HCT116 (cell line): ENCODE results near the gene CCER1. TPM values are rescaled to one million over a fixed set of nuclear protein-coding genes. Genes with fewer than 3 reads are reported as not detected.

Source experiments
- ATAC-seq: fragments of 200-7000 bp; cut with Tn5 transposase; 2 replicates; pipeline ENCODE4 v1.9.1; 2020; ENCODE audit warnings: mild to moderate bottlenecking, moderate library complexity
- BruUV-seq: library from RNA; stranded (reverse); fragments of 400-500 nt; replicated peaks from 2 replicates; lab custom pipeline; 2021; lab: Mats Ljungman, UMichigan
- CTCF ChIA-PET: fragments of 300-600 bp; sonication (Branson Sonifier 250); formaldehyde crosslinking; loops from one replicate; lab custom pipeline; 2021; ENCODE audit warnings: antibody characterized with exemption; lab: Charles Lee
- POLR2A ChIA-PET: fragments of 300-600, 350-600 bp; sonication (Branson Sonifier 250); formaldehyde crosslinking; loops from one replicate; lab custom pipeline; 2021; ENCODE audit warnings: antibody characterized with exemption; lab: Charles Lee
- RAD21 ChIA-PET, 2 experiments: fragments of 300-600 bp; sonication (Branson Sonifier 250); formaldehyde crosslinking; loops; one replicate each; lab custom pipeline; 2023; ENCODE audit warnings: low total read pairs in 2 of 2; ENCODE audit not compliant: uncharacterized antibody in 2 of 2, unreplicated experiment in 2 of 2, low non-redundant PET in 1 of 2; lab: Charles Lee
- DNase-seq: peaks from one replicate; pipeline ENCODE4 v3.0.0-alpha.2; 2010; ENCODE audit warnings: low read depth, low spot score
- H2AFZ ChIP-seq: fragments of 200-600 bp; shearing (Covaris generic), sonication (generic); 2 replicates; pipeline ENCODE4 v1.6.1; 2017; ENCODE audit warnings: low read depth, mixed run types, mixed read lengths, antibody characterized with exemption, low read length; ENCODE audit not compliant: poor library complexity, severe bottlenecking
- H3K27ac ChIP-seq: 2 replicates; pipeline ENCODE4 v1.5.1; 2012; ENCODE audit warnings: low read depth, low read length
- H3K27me3 ChIP-seq: fragments of 200-600 bp; sonication (generic); 2 replicates; pipeline ENCODE4 v1.6.1; 2016; ENCODE audit warnings: mixed run types, low read length, mixed read lengths; ENCODE audit not compliant: insufficient read depth
- H3K36me3 ChIP-seq, 2 experiments: fragments of 200-500 bp in 1 of 2; fragments of 200-600 bp in 1 of 2; sonication (Bioruptor generic) in 1 of 2; sonication (generic) in 1 of 2; 2 replicates each; pipeline versions ENCODE4 v1.5.1 to v1.6.1; 2014 to 2016; ENCODE audit warnings: low read length in 2 of 2, inconsistent platforms in 1 of 2, mixed read lengths in 1 of 2, mixed run types in 1 of 2; ENCODE audit not compliant: insufficient read depth in 2 of 2, control insufficient read depth in 1 of 2
- H3K4me1 ChIP-seq, 2 experiments: fragments of 200-600 bp in 1 of 2; sonication (generic) in 1 of 2; 2 replicates each; pipeline versions ENCODE4 v1.5.1 to v1.6.1; 2012 to 2017; ENCODE audit warnings: low read length in 2 of 2, inconsistent platforms in 1 of 2, mild to moderate bottlenecking in 1 of 2, mixed read lengths in 1 of 2, mixed run types in 1 of 2, moderate library complexity in 1 of 2; ENCODE audit not compliant: insufficient read depth in 2 of 2, control insufficient read depth in 1 of 2
- H3K4me2 ChIP-seq: fragments of 200-600 bp; sonication (generic); 2 replicates; pipeline ENCODE4 v1.6.1; 2017; ENCODE audit warnings: mixed run types, low read length, mixed read lengths
- H3K4me3 ChIP-seq, 2 experiments: fragments of 200-600 bp in 1 of 2; sonication (generic) in 1 of 2; replicated peaks in 1 of 2; 2 replicates each; pipeline ENCODE4 v1.5.1; 2011 to 2016; ENCODE audit warnings: low read length in 2 of 2, control low read depth in 1 of 2, low read depth in 1 of 2, mild to moderate bottlenecking in 1 of 2, mixed read lengths in 1 of 2, mixed run types in 1 of 2
- H3K79me2 ChIP-seq: fragments of 200-600 bp; sonication (generic); 2 replicates; pipeline ENCODE4 v1.6.1; 2017; ENCODE audit warnings: mild to moderate bottlenecking, mixed run types, low read length, moderate library complexity, mixed read lengths; ENCODE audit not compliant: insufficient read depth
- H3K9ac ChIP-seq: fragments of 200-600 bp; sonication (generic); 2 replicates; pipeline ENCODE4 v1.6.1; 2016; ENCODE audit warnings: low read length, mixed read lengths
- H3K9me2 ChIP-seq: fragments of 200-600 bp; sonication (generic), shearing (Covaris generic); 2 replicates; pipeline ENCODE4 v1.6.1; 2017; ENCODE audit warnings: mixed run types, mild to moderate bottlenecking, moderate library complexity; ENCODE audit not compliant: insufficient read depth
- H3K9me3 ChIP-seq, 2 experiments: fragments of 200-500 bp in 1 of 2; fragments of 200-600 bp in 1 of 2; sonication (Bioruptor generic) in 1 of 2; sonication (generic) in 1 of 2; 2 replicates each; pipeline ENCODE4 v1.6.1; 2014 to 2017; ENCODE audit warnings: low read length in 2 of 2, mixed read lengths in 2 of 2, inconsistent platforms in 1 of 2, low read depth in 1 of 2, mild to moderate bottlenecking in 1 of 2, mixed run types in 1 of 2, moderate library complexity in 1 of 2; ENCODE audit not compliant: control insufficient read depth in 1 of 2, insufficient read depth in 1 of 2
- H4K20me1 ChIP-seq: fragments of 200-600 bp; sonication (generic), shearing (Covaris generic); 2 replicates; pipeline ENCODE4 v1.6.1; 2017; ENCODE audit warnings: mixed run types, mild to moderate bottlenecking, moderate library complexity; ENCODE audit not compliant: insufficient read depth
- ATF3 ChIP-seq: IDR thresholded peaks from 2 replicates; pipeline ENCODE4 v1.6.1; 2012
- EGR1 ChIP-seq: IDR thresholded peaks from 2 replicates; pipeline ENCODE4 v1.6.1; 2012; ENCODE audit warnings: low read depth
- ELF1 ChIP-seq: IDR thresholded peaks from 2 replicates; pipeline ENCODE4 v1.6.1; 2012; ENCODE audit warnings: low read depth, borderline replicate concordance
- FOSL1 ChIP-seq: IDR thresholded peaks from 2 replicates; pipeline ENCODE4 v1.6.1; 2012; ENCODE audit warnings: low read depth
- JUND ChIP-seq: IDR thresholded peaks from 2 replicates; pipeline ENCODE4 v1.6.1; 2012
- MAX ChIP-seq: IDR thresholded peaks from 2 replicates; pipeline ENCODE4 v1.6.1; 2012
- POLR2A ChIP-seq: IDR thresholded peaks from 2 replicates; pipeline ENCODE4 v1.7.0; 2011; ENCODE audit warnings: borderline replicate concordance; ENCODE audit not compliant: insufficient read depth, insufficient read length; ENCODE audit errors: extremely low read depth
- POLR2AphosphoS5 ChIP-seq: IDR thresholded peaks from 2 replicates; pipeline ENCODE4 v1.6.1; 2011; ENCODE audit warnings: mild to moderate bottlenecking, low read depth, low read length, moderate library complexity
- RAD21 ChIP-seq: IDR thresholded peaks from 2 replicates; pipeline ENCODE4 v1.6.1; 2012; ENCODE audit warnings: low read depth, mild to moderate bottlenecking
- SP1 ChIP-seq: IDR thresholded peaks from 2 replicates; pipeline ENCODE4 v1.6.1; 2012; ENCODE audit warnings: low read depth
- SRF ChIP-seq: IDR thresholded peaks from 2 replicates; pipeline ENCODE4 v1.6.1; 2012; ENCODE audit warnings: low read depth
- TCF7L2 ChIP-seq: IDR thresholded peaks from 2 replicates; pipeline ENCODE4 v1.7.0; 2011; ENCODE audit warnings: borderline replicate concordance, inconsistent platforms; ENCODE audit not compliant: insufficient read depth, insufficient read length; ENCODE audit errors: extremely low read depth
- ZBTB33 ChIP-seq: IDR thresholded peaks from 2 replicates; pipeline ENCODE4 v1.6.1; 2011; ENCODE audit warnings: mild to moderate bottlenecking, low read length, moderate library complexity; ENCODE audit not compliant: insufficient replicate concordance; ENCODE audit errors: extremely low read depth
- ZNF274 ChIP-seq: fragments of 200-500 bp; sonication (Bioruptor generic); IDR thresholded peaks from 2 replicates; pipeline ENCODE4 v1.6.1; 2014; ENCODE audit warnings: mild to moderate bottlenecking, low read depth, low read length, inconsistent platforms
- intact Hi-C: fragments of 100-400 bp; cut with micrococcal nuclease; formaldehyde crosslinking; loops from 2 replicates; pipeline ENCODE4 v1.10.0; 2022
- total RNA-seq: library from RNA; stranded (reverse); gene quantifications from one replicate; pipeline ENCODE4 v1.2.1, GENCODE V29; 2021; ENCODE audit not compliant: unreplicated experiment

CCER1 gene
- total RNA-seq, 1 experiment from 2014 or later = not detected

- Histone ChIP-seq H3K36me3 (no peaks in the 10 kb centered on the region), H3K4me1 (peaks cover 0 to 6% of the 10 kb centered on the region in 2 experiments; a peak in 2 of 4 replicates), H4K20me1 (no peaks in the 10 kb centered on the region), H3K9ac (no peak overlapping the region), H3K4me3 (no peak overlapping the region), H2AFZ (peak overlapping the region; percentile 22), H3K79me2 (no peaks in the 10 kb centered on the region), H3K27me3 (no peaks in the 10 kb centered on the region), H3K9me3 (no peaks in the 10 kb centered on the region), H3K9me2 (no peaks in the 10 kb centered on the region), H3K27ac (no peak overlapping the region), H3K4me2 (no peak overlapping the region)
- POLR2A ChIA-PET = no interaction called here
- no peak for TF ChIP-seq ATF3
- TF ChIP-seq JUND = no peak
- TF ChIP-seq ZNF274 = no peak
- TF ChIP-seq EGR1 = no peak
- no peak for TF ChIP-seq SP1
- TF ChIP-seq RAD21 = no peak
- TF ChIP-seq TCF7L2 = no peak
- TF ChIP-seq MAX = no peak
- no peak for TF ChIP-seq ZBTB33
- TF ChIP-seq ELF1 = no peak
- TF ChIP-seq SRF = no peak
- TF ChIP-seq POLR2A = no peak
- TF ChIP-seq FOSL1 = no peak
- no peak for TF ChIP-seq POLR2AphosphoS5
- no peak for ATAC-seq
- RAD21 ChIA-PET = no interaction called here
- no TSS peak for BruUV-seq
- CTCF ChIA-PET = interaction anchor here (0.5 to 0.9 kb wide), 2 partner anchors 37 to 187 kb away, joined by 3 read pairs; no protein-coding TSS in a partner anchor
- intact Hi-C loops = loop anchor here (10.0 kb wide), 1 partner anchor 1468 kb away; no protein-coding TSS in a partner anchor
- no peak for DNase-seq
Observed at GRCh38 chr12:90943255-90943654, 11.7 kb downstream of the CCER1 start.
